Neural progenitor cell (in vitro differentiated cells): ENCODE results near the gene SLC1A1.

ENCODE experiments used
- EZH2 ChIP-seq: fragments of 200-600 bp; sonication (generic); IDR thresholded peaks from 2 replicates; pipeline ENCODE4 v1.6.1; 2017; ENCODE audit warnings: antibody characterized with exemption, mild to moderate bottlenecking, moderate library complexity
- TF ChIP-seq, protein P1 (sequence below): fragments of 200-600 bp; sonication (generic); IDR thresholded peaks from 2 replicates; pipeline ENCODE4 v1.5.1; 2017; ENCODE audit warnings: antibody characterized with exemption, mild to moderate bottlenecking

DNA sequence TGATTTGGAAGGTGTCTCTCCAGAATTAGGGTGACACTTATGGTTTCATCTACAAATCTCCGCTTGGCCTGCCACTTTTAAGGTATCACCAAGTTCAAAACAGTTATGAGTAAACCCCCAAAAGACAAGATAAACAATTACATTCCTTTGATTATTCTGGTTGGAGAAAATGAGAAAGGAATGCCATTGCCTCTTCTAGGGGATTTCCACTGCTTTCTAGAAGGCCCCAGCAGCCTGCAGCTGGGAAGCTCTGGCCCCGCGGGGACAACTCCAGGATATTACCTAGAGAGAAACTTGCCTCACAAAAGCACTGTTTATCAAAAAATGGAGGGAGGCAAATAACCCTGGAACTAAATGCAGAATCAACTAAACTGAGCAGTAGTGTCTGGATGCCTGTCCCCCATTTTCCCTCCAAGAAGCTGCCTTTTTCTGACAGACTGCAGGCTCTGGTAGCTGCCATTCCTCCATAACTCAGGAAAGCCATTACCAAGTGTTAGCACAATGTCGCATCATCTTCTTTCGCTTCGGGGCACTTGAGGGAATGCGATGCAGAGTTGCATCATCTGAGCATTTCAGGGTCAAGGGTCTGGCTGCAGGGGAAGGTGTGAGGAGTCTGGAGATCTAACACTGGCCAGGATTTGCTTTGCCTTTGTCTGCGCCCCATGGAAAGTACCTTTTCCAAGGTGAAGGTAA is 100.3 kb downstream of the SLC1A1 start:
- TF ChIP-seq, protein P1, sequence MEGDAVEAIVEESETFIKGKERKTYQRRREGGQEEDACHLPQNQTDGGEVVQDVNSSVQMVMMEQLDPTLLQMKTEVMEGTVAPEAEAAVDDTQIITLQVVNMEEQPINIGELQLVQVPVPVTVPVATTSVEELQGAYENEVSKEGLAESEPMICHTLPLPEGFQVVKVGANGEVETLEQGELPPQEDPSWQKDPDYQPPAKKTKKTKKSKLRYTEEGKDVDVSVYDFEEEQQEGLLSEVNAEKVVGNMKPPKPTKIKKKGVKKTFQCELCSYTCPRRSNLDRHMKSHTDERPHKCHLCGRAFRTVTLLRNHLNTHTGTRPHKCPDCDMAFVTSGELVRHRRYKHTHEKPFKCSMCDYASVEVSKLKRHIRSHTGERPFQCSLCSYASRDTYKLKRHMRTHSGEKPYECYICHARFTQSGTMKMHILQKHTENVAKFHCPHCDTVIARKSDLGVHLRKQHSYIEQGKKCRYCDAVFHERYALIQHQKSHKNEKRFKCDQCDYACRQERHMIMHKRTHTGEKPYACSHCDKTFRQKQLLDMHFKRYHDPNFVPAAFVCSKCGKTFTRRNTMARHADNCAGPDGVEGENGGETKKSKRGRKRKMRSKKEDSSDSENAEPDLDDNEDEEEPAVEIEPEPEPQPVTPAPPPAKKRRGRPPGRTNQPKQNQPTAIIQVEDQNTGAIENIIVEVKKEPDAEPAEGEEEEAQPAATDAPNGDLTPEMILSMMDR, result no peak
- TF ChIP-seq EZH2, result no peak
